HG02938 (cell line): ENCODE measurements around the gene EBNA1BP2.
"Not testable (repeated sequence)": the region's sequence is repeated elsewhere in the genome, so short reads cannot be mapped to it uniquely, and the experiment has no call there.

ENCODE experiments used
- ATAC-seq: cut with Tn5 transposase; IDR thresholded peaks from one replicate; pipeline ENCODE4 v1.9.1; 2021; ENCODE audit warnings: mild to moderate bottlenecking, moderate library complexity; ENCODE audit not compliant: unreplicated experiment

The EBNA1BP2 gene

GRCh38 chr1:43121256-43121900, 50.7 kb downstream of the EBNA1BP2 start:
- ATAC-seq: no peak

- not testable (repeated sequence) for ATAC-seq
These were observed 52.0 kb downstream of the EBNA1BP2 start for GRCh38 chr1:43119928-43120586.
